Activated naive CD4-positive, alpha-beta T cell treated with anti-CD3 and anti-CD28 coated beads, Interleukin-2, amount 10 ng/mL, durations not matched to agents 5 hours and 36 hours (primary cell): Measurements from ENCODE around the gene HMG20A. TPM values are rescaled to one million over a fixed set of nuclear protein-coding genes. Genes with fewer than 3 reads are reported as not detected.

Experiments
- total RNA-seq, 2 experiments: library from RNA; stranded (reverse); gene quantifications; one replicate each; pipeline ENCODE4 v1.2.3, GENCODE V29; 2021

HMG20A gene
- 10 to 100 TPM; 54.2 to 57.0 TPM for total RNA-seq

GRCh38 chr15:77420610-77421369 lies at the start of gene HMG20A:
Gene HMG20A (plus strand): TSS chr15:77420888. CDS start chr15:77458408, 37,520 bp downstream.

GRCh38 chr15:77419836-77420609 lies 665 bp upstream of the HMG20A start, which contains the start of gene PEAK1:
Gene PEAK1 (minus strand): TSS chr15:77420104. CDS start chr15:77181926, 238,178 bp downstream.

Other genes with a start within 250 kb of the HMG20A start
- 10 to 100 TPM; 21.5 to 28.1 TPM for gene PEAK1, start 784 bp upstream of the HMG20A start, total RNA-seq
- gene LINGO1, start 212.0 kb downstream of the HMG20A start, total RNA-seq = not detected